ENCODE results near the gene PCYOX1L.

The PCYOX1L gene

DNA sequence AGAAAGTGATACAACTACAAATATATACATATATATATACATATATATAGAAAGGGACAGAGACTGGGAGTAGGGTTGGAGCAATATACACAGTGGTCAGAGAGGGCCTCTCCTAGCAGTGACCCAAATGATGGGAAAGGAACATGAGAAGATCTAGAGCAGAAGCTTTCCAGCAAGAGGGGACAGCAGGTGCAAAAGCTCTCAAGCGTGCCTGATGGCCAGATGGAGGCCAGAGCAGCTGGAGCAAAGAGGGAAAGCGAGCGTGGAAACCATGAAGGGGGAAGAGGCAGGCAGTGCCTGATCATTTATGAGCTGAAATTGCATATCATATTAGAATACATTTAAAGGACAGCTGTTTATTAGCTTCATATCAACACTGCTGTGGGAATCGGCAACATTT is 20.1 kb upstream of the PCYOX1L start:
- no peak for DNase-seq

- DNase-seq: no peak
These were observed 19.5 kb upstream of the PCYOX1L start for GRCh38 chr5:149338364-149338763.

DNA sequence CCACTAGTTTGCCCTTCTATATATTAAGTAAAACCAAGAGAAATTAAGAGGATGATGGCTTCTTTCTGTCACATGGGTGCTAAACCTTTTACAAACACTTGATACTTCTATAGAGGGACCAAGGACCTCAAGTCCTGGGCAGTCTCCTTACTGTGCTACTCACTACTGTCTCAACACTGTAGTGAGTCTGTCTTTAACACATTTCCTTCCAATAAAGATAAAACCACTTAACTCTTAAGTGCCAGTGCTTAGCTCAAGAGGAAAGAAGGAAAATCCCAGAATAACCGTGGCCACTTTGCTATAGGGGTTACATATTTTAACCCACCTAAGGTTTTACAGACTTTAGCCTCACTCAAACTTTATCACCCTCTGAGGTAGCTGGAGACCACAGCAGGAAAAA is 16.9 kb upstream of the PCYOX1L start:
- DNase-seq: no peak

- peak; percentile 7 for DNase-seq
These were observed 16.0 kb upstream of the PCYOX1L start for GRCh38 chr5:149341876-149342275.

- DNase-seq: no peak
These were observed 13.7 kb upstream of the PCYOX1L start for GRCh38 chr5:149344151-149344550.

DNA sequence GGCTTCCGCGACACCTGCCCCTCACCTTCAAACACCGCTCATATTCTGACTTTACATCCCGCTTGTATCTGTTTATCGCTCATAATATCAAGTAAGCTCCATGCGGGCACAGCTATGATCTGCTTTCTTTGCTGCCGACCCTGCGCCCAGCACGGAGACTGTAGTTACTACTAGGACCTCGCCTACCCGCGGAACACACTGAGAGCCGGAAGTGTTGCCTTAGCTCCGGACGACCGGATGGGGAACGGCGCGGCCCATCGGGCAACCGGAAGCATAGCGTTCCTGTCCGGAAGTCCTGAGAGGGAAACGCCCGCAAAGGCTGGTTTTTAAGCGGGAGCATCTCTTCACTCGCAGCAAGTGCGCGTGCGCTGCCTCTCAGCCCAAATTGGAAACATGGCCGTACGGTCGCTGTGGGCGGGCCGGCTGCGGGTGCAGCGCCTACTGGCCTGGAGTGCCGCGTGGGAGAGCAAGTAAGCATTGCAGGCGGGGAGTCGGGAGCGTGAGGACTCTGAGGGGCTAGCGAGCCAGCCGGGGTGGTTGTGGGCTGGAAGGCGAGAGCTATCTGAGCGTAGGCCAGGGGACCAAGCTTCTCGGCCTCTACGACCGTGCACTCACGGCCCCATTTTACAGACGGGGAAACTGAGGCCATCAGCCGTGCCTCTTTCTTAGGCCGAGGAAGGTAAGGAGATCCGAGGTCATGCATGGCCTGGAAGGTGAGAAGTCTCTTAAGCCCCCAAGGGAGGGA is 12.5 kb upstream of the PCYOX1L start, which contains the start of gene GRPEL2:
Gene GRPEL2, plus strand, starts transcription at position 353 of the 745 bp plus-strand sequence. Its CDS starts 41 bp downstream, at position 394.
- DNase-seq: peak; percentile 95

DNA sequence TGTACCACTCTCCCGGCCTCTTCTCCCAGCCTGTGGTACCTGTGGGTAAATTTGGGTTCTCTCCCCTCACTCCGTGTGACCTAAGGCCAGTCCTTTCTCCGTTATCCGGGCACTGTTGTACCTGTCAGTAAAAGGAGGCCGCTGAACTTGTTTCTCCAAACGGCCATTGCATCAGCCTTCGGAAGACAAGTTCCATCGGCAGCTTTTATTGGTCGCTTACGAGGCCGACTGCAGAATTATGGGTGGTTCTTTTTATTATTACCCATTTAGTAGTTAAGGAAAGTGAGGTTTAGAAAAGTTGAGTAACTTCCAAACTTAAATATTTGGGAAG is 12.0 kb upstream of the PCYOX1L start:
- peak; percentile 20 for DNase-seq

DNA sequence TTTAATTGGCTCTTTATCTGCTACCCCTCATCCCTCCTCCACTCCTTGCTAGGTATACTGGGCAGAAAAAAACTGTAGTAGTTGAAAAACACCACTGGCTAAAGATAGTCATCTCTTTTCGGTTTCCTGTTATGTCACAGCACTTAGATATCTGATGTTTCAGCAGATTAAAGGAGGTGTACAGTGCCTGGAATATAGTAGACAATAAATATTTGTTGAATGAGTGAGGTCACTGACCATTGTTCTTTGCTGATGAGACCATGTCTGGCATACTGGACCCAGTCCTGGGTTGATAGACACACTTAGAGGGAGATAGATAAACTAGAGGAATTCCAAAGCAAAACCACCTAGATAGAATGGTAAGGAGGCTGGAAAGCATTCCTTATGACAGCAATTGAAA is 9.3 kb upstream of the PCYOX1L start:
- DNase-seq: peak; percentile 17

- no peak for DNase-seq
These were observed 8.5 kb upstream of the PCYOX1L start for GRCh38 chr5:149349382-149349781.

DNA sequence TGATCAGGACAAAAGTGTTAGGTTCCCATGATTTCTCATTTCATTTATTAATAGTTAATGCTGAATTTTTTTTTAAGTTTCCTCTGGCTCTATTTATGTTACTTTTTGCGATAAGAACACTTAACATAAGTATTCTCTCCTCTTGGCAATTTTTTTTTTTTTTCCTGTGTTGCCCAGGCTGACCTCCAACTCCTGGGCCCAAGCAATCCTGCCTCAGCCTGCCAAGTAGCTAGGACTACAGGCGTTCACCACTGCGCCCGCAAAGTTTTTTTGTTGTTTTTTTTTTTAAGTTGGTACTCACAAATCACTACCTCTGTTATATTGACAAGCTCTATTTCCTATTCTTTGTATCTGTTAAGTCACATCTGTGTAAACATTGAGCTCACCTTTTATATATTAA is 5.7 kb upstream of the PCYOX1L start:
- no peak for DNase-seq

- no peak for DNase-seq
These were observed 3.9 kb upstream of the PCYOX1L start for GRCh38 chr5:149353911-149354310.

DNA sequence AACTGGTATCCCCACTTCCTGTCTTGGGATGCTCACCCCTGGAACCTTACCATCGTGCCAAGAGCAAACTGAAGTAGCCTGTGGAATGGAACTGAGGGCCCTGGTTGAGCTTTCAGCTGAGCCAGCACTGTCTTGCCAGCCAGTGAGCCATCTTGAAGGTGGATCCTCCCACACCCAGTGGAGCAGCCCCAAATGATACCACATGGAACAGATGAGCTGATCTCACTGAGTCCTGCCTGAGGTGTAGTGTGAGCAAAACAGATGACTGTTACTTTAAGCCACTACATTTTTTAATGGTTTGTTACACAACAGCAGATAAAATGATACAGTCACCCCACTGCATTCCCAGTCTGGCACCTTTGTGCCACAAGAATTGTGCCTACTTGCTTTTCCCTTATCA is 2.2 kb upstream of the PCYOX1L start:
- no peak for DNase-seq

DNA sequence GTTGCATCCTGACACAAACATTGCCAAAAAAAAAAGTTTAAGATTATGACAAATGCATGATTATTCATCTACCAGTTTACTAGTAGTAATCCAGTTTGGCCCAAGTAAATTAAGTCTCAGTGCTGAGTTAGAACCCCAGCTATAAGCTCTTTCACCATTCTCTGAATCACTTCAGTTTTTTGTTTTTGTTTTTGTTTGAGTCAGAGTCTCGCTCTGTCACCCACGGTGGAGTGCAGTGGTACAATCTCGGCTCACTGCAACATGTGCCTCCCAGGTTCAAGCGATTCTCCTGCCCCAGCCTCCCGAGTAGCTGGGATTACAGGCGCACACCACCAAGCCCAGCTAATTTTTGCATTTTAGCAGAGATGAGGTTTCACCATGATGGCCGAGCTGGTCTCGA is 1.5 kb upstream of the PCYOX1L start:
- peak; percentile 4 for DNase-seq

DNA sequence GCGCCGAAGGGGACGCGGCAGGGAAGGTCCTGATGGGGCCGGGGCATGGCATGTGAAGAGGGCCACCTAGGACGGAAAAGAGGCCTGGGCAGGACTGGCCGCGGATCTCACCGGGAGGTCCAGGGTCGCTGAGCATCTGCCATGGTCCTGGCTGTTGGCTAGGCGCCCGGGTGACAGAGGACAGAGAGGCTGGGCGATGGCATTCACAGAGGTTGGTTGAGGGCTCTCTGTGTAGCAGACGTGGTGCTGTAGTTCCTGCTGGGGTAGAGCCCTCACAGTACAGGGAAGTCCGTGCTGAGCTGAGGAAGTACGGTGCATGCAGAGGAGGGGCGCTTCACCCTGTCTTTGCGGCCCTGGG is 427 bp downstream of the PCYOX1L start:
- DNase-seq: no peak

DNA sequence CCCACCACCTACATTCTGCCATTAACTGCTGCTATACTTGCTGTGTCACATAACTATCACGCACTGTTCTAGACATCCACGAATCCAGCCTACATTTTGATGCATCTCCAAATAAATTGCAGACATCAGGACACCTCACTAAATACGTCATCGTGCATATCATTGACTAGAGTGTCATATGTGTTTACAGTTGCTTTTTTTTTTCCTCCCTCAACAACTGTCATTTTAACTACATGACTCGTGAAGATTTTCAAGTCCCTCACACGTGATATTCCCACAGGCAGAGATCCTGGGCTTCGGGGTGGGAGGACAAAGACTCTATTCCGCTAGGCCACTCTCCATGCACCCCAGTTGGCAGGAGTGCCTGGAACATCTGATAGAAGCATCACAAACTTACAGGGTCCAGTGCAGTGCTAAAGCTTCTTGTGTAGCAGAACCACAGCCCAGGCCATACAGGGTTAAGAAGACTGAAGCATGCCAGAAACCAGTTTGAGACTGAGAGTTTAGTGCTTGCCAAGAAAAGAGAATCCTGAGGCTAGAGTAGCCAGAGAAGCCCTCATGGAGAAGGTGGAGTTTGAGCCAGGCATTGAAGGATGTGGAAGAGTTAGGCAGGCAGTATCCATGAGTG is 1.1 kb downstream of the PCYOX1L start:
- no peak for DNase-seq

DNA sequence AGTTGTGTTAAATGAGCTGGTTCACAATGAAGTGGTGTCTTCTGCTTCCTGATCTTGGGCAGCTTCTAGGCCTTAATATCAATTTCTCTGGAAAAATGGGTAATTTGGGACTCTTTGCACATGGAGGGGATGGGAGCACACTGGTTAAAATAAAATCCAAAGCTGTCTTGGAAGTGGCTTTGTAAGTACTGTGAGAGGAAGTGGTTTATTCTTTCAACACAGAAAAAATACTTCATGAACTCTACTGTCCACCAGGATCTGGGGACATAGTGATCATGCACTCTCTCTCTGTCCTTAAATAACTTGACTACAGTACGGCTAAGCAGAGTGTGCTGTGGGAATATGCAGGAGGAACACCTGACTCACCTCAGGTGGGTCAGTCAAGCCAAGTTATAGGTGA is 2.4 kb downstream of the PCYOX1L start:
- DNase-seq: no peak

DNA sequence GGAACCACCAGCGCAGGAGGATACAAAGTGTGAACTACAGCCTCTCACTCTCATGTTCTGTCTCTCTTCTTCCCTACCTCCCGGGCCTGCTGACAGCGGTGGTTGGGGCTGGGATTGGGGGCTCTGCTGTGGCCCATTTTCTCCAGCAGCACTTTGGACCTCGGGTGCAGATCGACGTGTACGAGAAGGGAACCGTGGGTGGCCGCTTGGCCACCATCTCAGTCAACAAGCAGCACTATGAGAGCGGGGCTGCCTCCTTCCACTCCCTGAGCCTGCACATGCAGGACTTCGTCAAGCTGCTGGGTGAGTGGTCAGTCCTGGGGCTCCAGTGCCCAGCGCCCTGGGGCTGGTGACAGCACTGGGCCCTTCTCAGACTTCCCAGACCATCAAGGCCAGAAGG is 4.7 kb downstream of the PCYOX1L start:
- no peak for DNase-seq

DNA sequence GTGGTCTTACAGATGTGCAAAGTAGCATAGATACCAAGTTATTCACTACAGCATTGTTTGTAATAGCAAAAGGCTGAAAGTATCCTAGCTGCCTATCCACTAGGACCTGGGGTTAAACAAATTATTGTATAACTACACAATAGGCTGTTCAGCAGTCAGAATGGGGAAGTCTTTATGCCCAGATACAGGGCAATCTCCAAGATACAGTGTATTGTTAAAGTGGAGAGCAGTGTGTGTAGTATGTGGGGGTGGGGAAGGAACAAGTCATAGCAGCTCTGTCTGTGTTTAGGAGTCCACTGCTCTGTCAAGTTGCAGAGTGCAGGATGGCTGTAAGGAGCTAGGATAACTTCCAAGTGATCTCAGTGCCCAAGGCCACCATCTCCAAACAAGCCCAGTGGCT is 5.5 kb downstream of the PCYOX1L start:
- no peak for DNase-seq

GRCh38 chr5:149363936-149364335 is 6.1 kb downstream of the PCYOX1L start:
- no peak for DNase-seq

DNA sequence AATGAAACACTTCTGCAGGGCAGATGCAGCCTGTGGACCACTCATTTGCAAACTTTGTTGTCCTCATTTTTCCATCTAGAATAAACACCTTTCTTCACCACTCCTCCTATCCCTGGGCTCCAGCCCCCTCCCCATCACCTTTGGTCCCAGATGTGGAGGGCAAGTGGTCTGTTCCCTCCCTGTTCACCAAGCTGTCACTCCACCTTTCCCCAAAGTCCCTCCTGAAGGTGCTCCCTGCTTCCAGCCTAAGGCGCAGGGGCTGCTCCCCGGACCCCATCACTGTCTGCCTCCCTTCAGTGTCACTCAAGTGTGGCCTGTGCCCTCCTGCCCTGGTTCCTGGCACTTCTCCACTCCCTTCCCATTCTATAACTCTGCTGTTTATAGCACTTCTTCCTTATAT is 6.9 kb downstream of the PCYOX1L start:
- DNase-seq: no peak

DNA sequence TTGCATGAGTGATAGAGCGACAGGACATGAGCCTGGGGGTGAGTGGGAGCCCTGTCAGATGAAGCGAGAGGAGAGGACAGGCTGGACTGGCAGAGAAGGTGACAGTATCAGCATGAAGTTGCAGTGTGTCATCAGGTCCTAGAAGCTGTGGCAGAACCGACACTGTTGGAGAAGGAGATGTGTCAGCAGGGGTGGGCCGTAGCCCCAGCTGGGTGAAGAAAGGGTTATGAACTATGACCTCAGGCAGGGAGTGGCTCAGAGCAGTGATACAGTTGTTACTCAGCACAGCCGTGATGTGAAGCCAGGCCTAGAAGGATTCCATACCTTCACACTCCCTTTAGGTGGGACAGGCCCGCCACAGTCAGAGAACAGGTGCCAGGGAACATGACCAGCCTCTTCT is 7.6 kb downstream of the PCYOX1L start:
- DNase-seq: no peak

DNA sequence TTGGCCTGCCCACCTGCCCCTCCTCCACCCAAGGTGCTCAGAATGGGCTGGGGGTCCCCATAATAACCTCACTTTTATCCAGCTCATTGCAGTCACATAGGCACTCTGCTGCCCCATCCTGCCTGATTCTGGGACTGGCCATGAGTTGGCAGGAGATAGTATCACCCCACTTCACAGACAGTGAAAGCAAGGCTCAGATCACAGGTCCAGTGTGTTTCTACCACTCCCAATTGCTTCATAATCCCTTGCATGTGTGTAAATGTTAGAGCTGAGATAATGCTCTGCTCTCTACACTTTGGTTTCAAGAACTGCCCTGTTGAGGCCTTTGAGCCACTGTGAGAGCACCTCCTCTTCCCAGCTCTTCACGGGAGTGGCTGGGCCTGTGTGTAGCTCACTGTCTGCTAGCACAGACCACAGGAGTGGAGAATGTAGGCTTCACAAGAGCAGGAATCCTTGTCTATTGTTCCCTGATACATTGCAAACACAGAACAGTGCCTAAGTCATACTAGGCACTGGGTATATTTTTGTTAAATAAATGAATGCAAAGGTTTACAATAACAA is 8.4 kb downstream of the PCYOX1L start:
- DNase-seq: no peak

DNA sequence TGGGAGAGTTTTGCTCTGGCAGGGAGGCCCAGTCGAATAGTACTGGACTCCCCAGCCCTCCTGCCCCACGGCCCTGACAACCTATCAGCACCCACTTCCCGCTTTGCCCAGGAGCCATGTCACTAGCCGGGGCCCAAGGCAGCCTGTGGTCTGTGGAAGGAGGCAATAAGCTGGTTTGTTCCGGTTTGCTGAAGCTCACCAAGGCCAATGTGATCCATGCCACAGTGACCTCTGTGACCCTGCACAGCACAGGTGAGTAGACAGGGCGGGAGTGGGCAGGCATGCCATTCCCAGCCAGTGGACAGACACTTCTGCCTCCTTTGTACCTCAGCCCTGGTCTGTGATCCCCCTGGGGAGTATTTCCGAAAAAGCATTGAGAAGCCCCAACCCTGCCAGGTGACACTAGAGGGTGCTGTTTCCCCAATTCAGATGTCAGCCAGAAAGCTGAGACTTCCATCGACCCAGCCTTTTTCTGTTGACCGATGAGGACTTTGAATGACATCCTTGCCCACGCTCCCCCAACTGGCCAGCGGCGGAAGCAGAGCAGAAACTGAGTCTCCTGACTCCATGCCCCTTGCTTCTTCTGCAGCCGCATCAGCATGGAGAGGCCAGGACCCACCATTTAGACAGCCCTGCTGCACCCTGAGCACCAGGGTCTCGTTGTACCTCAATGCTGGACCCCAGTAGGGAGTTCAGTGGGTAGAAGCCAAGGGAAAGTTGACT is 9.6 kb downstream of the PCYOX1L start:
- peak; percentile 66 for DNase-seq
